Amniotic stem cell (primary cell): ENCODE results near the gene PSMC3.

ENCODE experiments used
- DNase-seq: peaks from one replicate; lab custom pipeline; 2025; lab: John Stamatoyannopoulos, UW

The PSMC3 gene

GRCh38 chr11:47443028-47443700 lies 16.9 kb upstream of the PSMC3 start:
- DNase-seq = no peak

GRCh38 chr11:47442514-47442913 lies 16.3 kb upstream of the PSMC3 start:
- DNase-seq = no peak

GRCh38 chr11:47441421-47441820 lies 15.2 kb upstream of the PSMC3 start:
- no peak for DNase-seq

GRCh38 chr11:47440054-47440476 lies 13.8 kb upstream of the PSMC3 start:
- no peak for DNase-seq

- DNase-seq = no peak
Measured at GRCh38 chr11:47438721-47439120, 12.5 kb upstream of the PSMC3 start.

- DNase-seq = no peak
Measured at GRCh38 chr11:47437746-47438418, 11.6 kb upstream of the PSMC3 start.

GRCh38 chr11:47437218-47437745 lies 11.0 kb upstream of the PSMC3 start:
- DNase-seq = no peak

GRCh38 chr11:47436726-47437125 lies 10.5 kb upstream of the PSMC3 start:
- DNase-seq = no peak

GRCh38 chr11:47435687-47436086 lies 9.4 kb upstream of the PSMC3 start:
- DNase-seq = no peak

- DNase-seq = no peak
Measured at GRCh38 chr11:47434011-47434786, 8.0 kb upstream of the PSMC3 start.

GRCh38 chr11:47433157-47433556 lies 6.9 kb upstream of the PSMC3 start:
- DNase-seq = no peak

GRCh38 chr11:47431356-47432083 lies 5.3 kb upstream of the PSMC3 start:
- DNase-seq = no peak

- DNase-seq = no peak
Measured at GRCh38 chr11:47430524-47430923, 4.3 kb upstream of the PSMC3 start.

- no peak for DNase-seq
Measured at GRCh38 chr11:47425611-47426010, 628 bp downstream of the PSMC3 start.

- DNase-seq = no peak
Measured at GRCh38 chr11:47418454-47419259, 7.6 kb downstream of the PSMC3 start.

- DNase-seq = no peak
Measured at GRCh38 chr11:47417712-47418111, 8.5 kb downstream of the PSMC3 start.

GRCh38 chr11:47415949-47416472 lies 10.2 kb downstream of the PSMC3 start:
- DNase-seq = peak; percentile 87

GRCh38 chr11:47415091-47415854 lies 11.0 kb downstream of the PSMC3 start:
- no peak for DNase-seq

GRCh38 chr11:47414685-47415070 lies 11.6 kb downstream of the PSMC3 start:
- no peak for DNase-seq
